WTC11 (cell line): ENCODE measurements around the gene SELENOH. TPM values are rescaled to one million over a fixed set of nuclear protein-coding genes. Genes with fewer than 3 reads are reported as not detected.
A peak's percentile ranks its signal among the peaks of the same experiment; 100 is the strongest.

Experiments used
- ATAC-seq: fragments of 200-7000 bp; cut with Tn5 transposase; 2 replicates; pipeline ENCODE4 v1.10.0; 2021; ENCODE audit warnings: mild to moderate bottlenecking, moderate library complexity
- CTCF ChIA-PET: fragments of 300-600 bp; sonication (Branson Sonifier 250); formaldehyde crosslinking; loops from one replicate; lab custom pipeline; 2021; ENCODE audit warnings: antibody characterized with exemption; lab: Charles Lee
- POLR2A ChIA-PET: fragments of 350-600 bp; sonication (Branson Sonifier 250); formaldehyde crosslinking; loops from one replicate; lab custom pipeline; 2021; ENCODE audit warnings: antibody characterized with exemption; lab: Charles Lee
- DNase-seq: peaks from one replicate; pipeline ENCODE4 v3.0.0; 2021; ENCODE audit warnings: low spot score
- H3K27ac Mint-ChIP-seq: 2 replicates; pipeline ENCODE4 v1.8.0; 2021; ENCODE audit warnings: mixed read lengths
- H3K27me3 Mint-ChIP-seq: 2 replicates; pipeline ENCODE4 v1.8.0; 2021; ENCODE audit warnings: low read depth, mild to moderate bottlenecking, moderate library complexity, mixed read lengths
- H3K36me3 Mint-ChIP-seq: 2 replicates; pipeline ENCODE4 v1.8.0; 2021; ENCODE audit warnings: mixed read lengths
- H3K4me1 Mint-ChIP-seq: 2 replicates; pipeline ENCODE4 v1.8.0; 2022; ENCODE audit warnings: mixed read lengths
- H3K4me3 Mint-ChIP-seq: 2 replicates; pipeline ENCODE4 v1.8.0; 2021; ENCODE audit warnings: mild to moderate bottlenecking, moderate library complexity, mixed read lengths
- H3K9me3 Mint-ChIP-seq: 2 replicates; pipeline ENCODE4 v1.8.0; 2021; ENCODE audit warnings: mixed read lengths
- ELF4 ChIP-seq: sonication (generic); formaldehyde crosslinking; IDR thresholded peaks from 2 replicates; pipeline ENCODE4 v1.8.1; 2022; ENCODE audit warnings: low read depth, mild to moderate bottlenecking, moderate library complexity, missing genetic modification reagents
- FOXJ3 ChIP-seq: sonication (generic); formaldehyde crosslinking; IDR thresholded peaks from 2 replicates; pipeline ENCODE4 v1.9.0; 2021; ENCODE audit warnings: missing genetic modification reagents, mild to moderate bottlenecking, borderline replicate concordance
- GABPB1 ChIP-seq: sonication (generic); formaldehyde crosslinking; IDR thresholded peaks from 2 replicates; pipeline ENCODE4 v1.8.1; 2023; ENCODE audit warnings: mild to moderate bottlenecking, missing genetic modification reagents
- GTF2I ChIP-seq: fragments of 250-450 bp; sonication (Bioruptor Pico); conservative IDR thresholded peaks from 2 replicates; pipeline ENCODE4 v1.4.0; 2021; ENCODE audit warnings: mild to moderate bottlenecking
- HMGA2 ChIP-seq: fragments of 250-450 bp; sonication (Bioruptor Pico); IDR thresholded peaks from 2 replicates; pipeline ENCODE4 v1.4.0; 2021; ENCODE audit warnings: mild to moderate bottlenecking, moderate library complexity
- KAT7 ChIP-seq: sonication (generic); formaldehyde crosslinking; IDR thresholded peaks from 2 replicates; pipeline ENCODE4 v1.8.1; 2023; ENCODE audit warnings: missing genetic modification reagents, mild to moderate bottlenecking, borderline replicate concordance
- MXD4 ChIP-seq: fragments of 250-450 bp; sonication (Bioruptor Pico); IDR thresholded peaks from 2 replicates; pipeline ENCODE4 v1.8.0; 2021; ENCODE audit warnings: mild to moderate bottlenecking, moderate library complexity, borderline replicate concordance
- NR1H2 ChIP-seq: sonication (generic); formaldehyde crosslinking; IDR thresholded peaks from 2 replicates; pipeline ENCODE4 v1.9.0; 2021; ENCODE audit warnings: mild to moderate bottlenecking, moderate library complexity, missing genetic modification reagents
- NR3C1 ChIP-seq: sonication (generic); formaldehyde crosslinking; conservative IDR thresholded peaks from 2 replicates; pipeline ENCODE4 v1.8.1; 2023; ENCODE audit warnings: low read depth, mild to moderate bottlenecking, missing genetic modification reagents
- SMAD4 ChIP-seq: sonication (generic); formaldehyde crosslinking; IDR thresholded peaks from 2 replicates; pipeline ENCODE4 v1.8.0; 2022; ENCODE audit warnings: mild to moderate bottlenecking, missing genetic modification reagents
- STAT6 ChIP-seq: sonication (generic); formaldehyde crosslinking; conservative IDR thresholded peaks from 2 replicates; pipeline ENCODE4 v1.8.1; 2023; ENCODE audit warnings: mild to moderate bottlenecking, low read depth, missing genetic modification reagents, moderate library complexity
- TEAD1 ChIP-seq: sonication (generic); formaldehyde crosslinking; IDR thresholded peaks from 2 replicates; pipeline ENCODE4 v1.8.0; 2022; ENCODE audit warnings: mild to moderate bottlenecking, missing genetic modification reagents
- ZBTB21 ChIP-seq: sonication (generic); formaldehyde crosslinking; IDR thresholded peaks from 2 replicates; pipeline ENCODE4 v1.8.1; 2023; ENCODE audit warnings: mild to moderate bottlenecking, missing genetic modification reagents, borderline replicate concordance
- ZNF232 ChIP-seq: sonication (generic); formaldehyde crosslinking; IDR thresholded peaks from 2 replicates; pipeline ENCODE4 v1.8.0; 2022; ENCODE audit warnings: mild to moderate bottlenecking, missing genetic modification reagents
- ZNF263 ChIP-seq: sonication (generic); formaldehyde crosslinking; IDR thresholded peaks from 2 replicates; pipeline ENCODE4 v1.8.1; 2022; ENCODE audit warnings: low read depth, mild to moderate bottlenecking, moderate library complexity, missing genetic modification reagents
- ZNF317 ChIP-seq: sonication (generic); formaldehyde crosslinking; IDR thresholded peaks from 2 replicates; pipeline ENCODE4 v1.8.1; 2023; ENCODE audit warnings: low read depth, mild to moderate bottlenecking, moderate library complexity, missing genetic modification reagents, borderline replicate concordance
- ZNF396 ChIP-seq: fragments of 250-450 bp; sonication (Bioruptor Pico); IDR thresholded peaks from 2 replicates; pipeline ENCODE4 v1.8.0; 2021; ENCODE audit warnings: mild to moderate bottlenecking, moderate library complexity, borderline replicate concordance
- ZNF512 ChIP-seq: sonication (generic); formaldehyde crosslinking; IDR thresholded peaks from 2 replicates; pipeline ENCODE4 v1.8.1; 2022; ENCODE audit warnings: missing genetic modification reagents, borderline replicate concordance
- total RNA-seq: library from RNA; stranded (reverse); gene quantifications from 3 replicates; pipeline ENCODE4 v1.2.3, GENCODE V29; 2021
- TF ChIP-seq, protein P1 (sequence below): sonication (generic); formaldehyde crosslinking; IDR thresholded peaks from 2 replicates; pipeline ENCODE4 v1.8.1; 2023; ENCODE audit warnings: mild to moderate bottlenecking, missing genetic modification reagents, borderline replicate concordance
- TF ChIP-seq, protein P2 (sequence below): fragments of 250-450 bp; sonication (Bioruptor Pico); IDR thresholded peaks from 2 replicates; pipeline ENCODE4 v1.9.0; 2021; ENCODE audit warnings: moderate library complexity, mild to moderate bottlenecking, inconsistent platforms, borderline replicate concordance
- TF ChIP-seq, protein P3 (sequence below): fragments of 200-600 bp; IDR thresholded peaks from 2 replicates; pipeline ENCODE4 v1.8.0; 2022; ENCODE audit warnings: antibody characterized with exemption
- TF ChIP-seq, protein P4 (sequence below): sonication (generic); formaldehyde crosslinking; IDR thresholded peaks from 2 replicates; pipeline ENCODE4 v1.8.1; 2023; ENCODE audit warnings: mild to moderate bottlenecking, moderate library complexity, missing genetic modification reagents

The SELENOH gene
- total RNA-seq, 1 experiment from 2014 or later = 251 TPM

GRCh38 chr11:57727185-57727584, 14.1 kb upstream of the SELENOH start:
- no peak for TF ChIP-seq ELF4 (CRISPR knock-in tag)
- TF ChIP-seq, protein P1, sequence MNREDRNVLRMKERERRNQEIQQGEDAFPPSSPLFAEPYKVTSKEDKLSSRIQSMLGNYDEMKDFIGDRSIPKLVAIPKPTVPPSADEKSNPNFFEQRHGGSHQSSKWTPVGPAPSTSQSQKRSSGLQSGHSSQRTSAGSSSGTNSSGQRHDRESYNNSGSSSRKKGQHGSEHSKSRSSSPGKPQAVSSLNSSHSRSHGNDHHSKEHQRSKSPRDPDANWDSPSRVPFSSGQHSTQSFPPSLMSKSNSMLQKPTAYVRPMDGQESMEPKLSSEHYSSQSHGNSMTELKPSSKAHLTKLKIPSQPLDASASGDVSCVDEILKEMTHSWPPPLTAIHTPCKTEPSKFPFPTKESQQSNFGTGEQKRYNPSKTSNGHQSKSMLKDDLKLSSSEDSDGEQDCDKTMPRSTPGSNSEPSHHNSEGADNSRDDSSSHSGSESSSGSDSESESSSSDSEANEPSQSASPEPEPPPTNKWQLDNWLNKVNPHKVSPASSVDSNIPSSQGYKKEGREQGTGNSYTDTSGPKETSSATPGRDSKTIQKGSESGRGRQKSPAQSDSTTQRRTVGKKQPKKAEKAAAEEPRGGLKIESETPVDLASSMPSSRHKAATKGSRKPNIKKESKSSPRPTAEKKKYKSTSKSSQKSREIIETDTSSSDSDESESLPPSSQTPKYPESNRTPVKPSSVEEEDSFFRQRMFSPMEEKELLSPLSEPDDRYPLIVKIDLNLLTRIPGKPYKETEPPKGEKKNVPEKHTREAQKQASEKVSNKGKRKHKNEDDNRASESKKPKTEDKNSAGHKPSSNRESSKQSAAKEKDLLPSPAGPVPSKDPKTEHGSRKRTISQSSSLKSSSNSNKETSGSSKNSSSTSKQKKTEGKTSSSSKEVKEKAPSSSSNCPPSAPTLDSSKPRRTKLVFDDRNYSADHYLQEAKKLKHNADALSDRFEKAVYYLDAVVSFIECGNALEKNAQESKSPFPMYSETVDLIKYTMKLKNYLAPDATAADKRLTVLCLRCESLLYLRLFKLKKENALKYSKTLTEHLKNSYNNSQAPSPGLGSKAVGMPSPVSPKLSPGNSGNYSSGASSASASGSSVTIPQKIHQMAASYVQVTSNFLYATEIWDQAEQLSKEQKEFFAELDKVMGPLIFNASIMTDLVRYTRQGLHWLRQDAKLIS = no peak
- no peak for TF ChIP-seq ZNF396
- TF ChIP-seq GTF2I (CRISPR knock-in tag) = no peak
- TF ChIP-seq NR3C1 = no peak
- no peak for TF ChIP-seq ZNF263 (CRISPR knock-in tag)
- TF ChIP-seq STAT6 (CRISPR knock-in tag) = no peak
- TF ChIP-seq, protein P2, sequence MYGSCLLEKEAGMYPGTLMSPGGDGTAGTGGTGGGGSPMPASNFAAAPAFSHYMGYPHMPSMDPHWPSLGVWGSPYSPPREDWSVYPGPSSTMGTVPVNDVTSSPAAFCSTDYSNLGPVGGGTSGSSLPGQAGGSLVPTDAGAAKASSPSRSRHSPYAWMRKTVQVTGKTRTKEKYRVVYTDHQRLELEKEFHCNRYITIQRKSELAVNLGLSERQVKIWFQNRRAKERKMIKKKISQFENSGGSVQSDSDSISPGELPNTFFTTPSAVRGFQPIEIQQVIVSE (CRISPR knock-in tag) = no peak
- Mint-ChIP-seq H3K27ac (peak overlapping the region; percentile 95), H3K36me3 (peaks cover 7% of the 10 kb centered on the region; the same call in 1 of the 2 replicates), H3K4me3 (no peak overlapping the region), H3K27me3 (no peaks in the 10 kb centered on the region), H3K9me3 (no peaks in the 10 kb centered on the region), H3K4me1 (peaks cover 34% of the 10 kb centered on the region)
- ATAC-seq = no peak
- POLR2A ChIA-PET = no interaction called here
- no peak for DNase-seq
- CTCF ChIA-PET = interaction anchor here (0.9 to 2.9 kb wide), 2 partner anchors 64 to 73 kb away, joined by 3 to 15 read pairs; no protein-coding TSS in a partner anchor

DNA sequence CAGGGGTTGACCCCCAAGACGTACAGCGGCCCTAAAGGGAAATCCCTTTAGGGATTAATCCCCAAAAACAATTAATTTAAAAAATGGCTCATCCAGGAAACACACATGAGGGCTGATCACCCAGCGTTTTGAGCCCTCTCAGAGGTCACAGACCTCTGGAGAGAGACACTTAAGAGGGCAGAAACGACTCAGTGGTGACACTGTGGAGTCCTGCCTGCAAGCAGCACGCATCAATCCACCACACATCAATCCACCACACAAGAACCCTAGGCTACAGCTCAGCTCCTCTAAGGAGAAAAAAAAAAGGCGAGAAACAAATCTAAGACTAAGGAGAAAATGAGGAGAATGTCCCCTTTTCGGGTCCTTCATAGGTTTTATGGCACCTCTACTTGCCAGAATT, 12.5 kb upstream of the SELENOH start:
- H3K9me3 Mint-ChIP-seq = no peaks in the 10 kb centered on the region
- DNase-seq = no peak
- H3K36me3 Mint-ChIP-seq = peaks cover 7% of the 10 kb centered on the region; the same call in 1 of the 2 replicates
- peak overlapping the region; percentile 95 for H3K27ac Mint-ChIP-seq
- ATAC-seq = peak; percentile 70
- TF ChIP-seq ZNF263 (CRISPR knock-in tag) (no peak), TEAD1 (CRISPR knock-in tag) (no peak), SMAD4 (no peak), ZNF512 (no peak), NR1H2 (CRISPR knock-in tag) (no peak), FOXJ3 (CRISPR knock-in tag) (no peak), KAT7 (CRISPR knock-in tag) (no peak), NR3C1 (no peak), HMGA2 (CRISPR knock-in tag) (no peak), MXD4 (CRISPR knock-in tag) (no peak), ZNF317 (no peak), GABPB1 (CRISPR knock-in tag) (no peak), ZNF232 (CRISPR knock-in tag) (no peak), ZBTB21 (CRISPR knock-in tag) (no peak)
- TF ChIP-seq, protein P3, sequence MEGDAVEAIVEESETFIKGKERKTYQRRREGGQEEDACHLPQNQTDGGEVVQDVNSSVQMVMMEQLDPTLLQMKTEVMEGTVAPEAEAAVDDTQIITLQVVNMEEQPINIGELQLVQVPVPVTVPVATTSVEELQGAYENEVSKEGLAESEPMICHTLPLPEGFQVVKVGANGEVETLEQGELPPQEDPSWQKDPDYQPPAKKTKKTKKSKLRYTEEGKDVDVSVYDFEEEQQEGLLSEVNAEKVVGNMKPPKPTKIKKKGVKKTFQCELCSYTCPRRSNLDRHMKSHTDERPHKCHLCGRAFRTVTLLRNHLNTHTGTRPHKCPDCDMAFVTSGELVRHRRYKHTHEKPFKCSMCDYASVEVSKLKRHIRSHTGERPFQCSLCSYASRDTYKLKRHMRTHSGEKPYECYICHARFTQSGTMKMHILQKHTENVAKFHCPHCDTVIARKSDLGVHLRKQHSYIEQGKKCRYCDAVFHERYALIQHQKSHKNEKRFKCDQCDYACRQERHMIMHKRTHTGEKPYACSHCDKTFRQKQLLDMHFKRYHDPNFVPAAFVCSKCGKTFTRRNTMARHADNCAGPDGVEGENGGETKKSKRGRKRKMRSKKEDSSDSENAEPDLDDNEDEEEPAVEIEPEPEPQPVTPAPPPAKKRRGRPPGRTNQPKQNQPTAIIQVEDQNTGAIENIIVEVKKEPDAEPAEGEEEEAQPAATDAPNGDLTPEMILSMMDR = no peak
- TF ChIP-seq, protein P4, sequence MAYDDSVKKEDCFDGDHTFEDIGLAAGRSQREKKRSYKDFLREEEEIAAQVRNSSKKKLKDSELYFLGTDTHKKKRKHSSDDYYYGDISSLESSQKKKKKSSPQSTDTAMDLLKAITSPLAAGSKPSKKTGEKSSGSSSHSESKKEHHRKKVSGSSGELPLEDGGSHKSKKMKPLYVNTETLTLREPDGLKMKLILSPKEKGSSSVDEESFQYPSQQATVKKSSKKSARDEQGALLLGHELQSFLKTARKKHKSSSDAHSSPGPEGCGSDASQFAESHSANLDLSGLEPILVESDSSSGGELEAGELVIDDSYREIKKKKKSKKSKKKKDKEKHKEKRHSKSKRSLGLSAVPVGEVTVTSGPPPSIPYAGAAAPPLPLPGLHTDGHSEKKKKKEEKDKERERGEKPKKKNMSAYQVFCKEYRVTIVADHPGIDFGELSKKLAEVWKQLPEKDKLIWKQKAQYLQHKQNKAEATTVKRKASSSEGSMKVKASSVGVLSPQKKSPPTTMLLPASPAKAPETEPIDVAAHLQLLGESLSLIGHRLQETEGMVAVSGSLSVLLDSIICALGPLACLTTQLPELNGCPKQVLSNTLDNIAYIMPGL (CRISPR knock-in tag) = no peak
- TF ChIP-seq, all 79 proteins: peak for 0
- POLR2A ChIA-PET = interaction anchor here (0.5 to 1.0 kb wide), 2 partner anchors 12 to 39 kb away, joined by 3 to 4 read pairs; partner anchors contain the start of gene SELENOH
- H3K27me3 Mint-ChIP-seq = no peaks in the 10 kb centered on the region
- H3K4me1 Mint-ChIP-seq = peaks cover 35% of the 10 kb centered on the region
- CTCF ChIA-PET = interaction anchor here (0.5 to 2.9 kb wide), 4 partner anchors 15 to 272 kb away, joined by 3 to 15 read pairs (median 4); no protein-coding TSS in a partner anchor
- H3K4me3 Mint-ChIP-seq = peak overlapping the region; percentile 30
